CD4-positive, CD25-positive, alpha-beta regulatory T cell (primary cell): ENCODE measurements around the gene CEP164. TPM values are rescaled to one million over a fixed set of nuclear protein-coding genes. Genes with fewer than 3 reads are reported as not detected.

Experiments
- ATAC-seq, 2 donors: fragments of 150-1000 bp; cut with Tn5 transposase; one replicate each; pipeline ENCODE4 v1.10.0; 2021; ENCODE audit warnings: low read depth in 2 of 2, moderate number of reproducible peaks in 2 of 2, moderate library complexity in 1 of 2
- DNase-seq, 3 donors: peaks; one replicate each; pipeline versions ENCODE4 v3.0.0 to v3.0.0-alpha.2; 2012 to 2022; ENCODE audit warnings: mixed read lengths in 1 of 3
- H3K27ac ChIP-seq: one replicate; pipeline ENCODE4 v1.7.0; 2013; ENCODE audit warnings: mild to moderate bottlenecking, low read length; ENCODE audit not compliant: insufficient read depth, poor library complexity, severe bottlenecking
- H3K27me3 ChIP-seq: one replicate; pipeline ENCODE4 v1.7.0; 2013; ENCODE audit warnings: low read length; ENCODE audit not compliant: control insufficient read depth, insufficient read depth
- H3K36me3 ChIP-seq: one replicate; pipeline ENCODE4 v1.7.0; 2013; ENCODE audit warnings: mild to moderate bottlenecking, low read length, moderate library complexity; ENCODE audit not compliant: control insufficient read depth, insufficient read depth
- H3K4me1 ChIP-seq: 2 replicates; pipeline ENCODE4 v1.7.0; 2013; ENCODE audit warnings: mild to moderate bottlenecking, low read length; ENCODE audit not compliant: insufficient read depth, control insufficient read depth, poor library complexity, severe bottlenecking
- H3K4me3 ChIP-seq: one replicate; pipeline ENCODE4 v1.7.0; 2013; ENCODE audit warnings: low read depth, mild to moderate bottlenecking, low read length, moderate library complexity
- H3K9me3 ChIP-seq, 2 experiments: 1 replicate in 1 of 2; 2 replicates in 1 of 2; pipeline ENCODE4 v1.7.0; 2013; ENCODE audit warnings: low read length in 2 of 2, mild to moderate bottlenecking in 1 of 2, moderate library complexity in 1 of 2; ENCODE audit not compliant: control insufficient read depth in 2 of 2
- H3K27ac Mint-ChIP-seq, 3 donors: one replicate each; pipeline ENCODE4 v1.8.0; 2020 to 2022; ENCODE audit warnings: mild to moderate bottlenecking in 3 of 3, mixed read lengths in 3 of 3, moderate library complexity in 2 of 3
- H3K27me3 Mint-ChIP-seq: one replicate; pipeline ENCODE4 v1.8.0; 2022; ENCODE audit warnings: mild to moderate bottlenecking, mixed read lengths
- H3K36me3 Mint-ChIP-seq: one replicate; pipeline ENCODE4 v1.8.0; 2020; ENCODE audit warnings: mixed read lengths
- H3K4me1 Mint-ChIP-seq, 4 donors: one replicate each; pipeline ENCODE4 v1.8.0; 2020 to 2022; ENCODE audit warnings: mixed read lengths in 4 of 4, mild to moderate bottlenecking in 1 of 4
- H3K4me3 Mint-ChIP-seq, 4 donors: one replicate each; pipeline ENCODE4 v1.8.0; 2020 to 2022; ENCODE audit warnings: mild to moderate bottlenecking in 4 of 4, mixed read lengths in 4 of 4, moderate library complexity in 3 of 4
- H3K9me3 Mint-ChIP-seq, 7 donors: one replicate each; pipeline ENCODE4 v1.8.0; 2020 to 2022; ENCODE audit warnings: mixed read lengths in 7 of 7, mild to moderate bottlenecking in 3 of 7, moderate library complexity in 2 of 7
- polyA plus RNA-seq, 4 donors: library from polyadenylated mRNA; unstranded; fragments of 300-500 nt; fragmentation: Illumina TruSeq; gene quantifications; one replicate each; pipeline ENCODE4 v1.2.3, GENCODE V29; 2021
- total RNA-seq: library from RNA; stranded (reverse); gene quantifications from one replicate; pipeline ENCODE4 v1.2.3, GENCODE V29; 2022

CEP164 gene
- total and polyA plus RNA-seq, 5 donors from 2014 or later = 19.7 to 73.4 (median 21.3) TPM

- peaks cover 60% of the 10 kb centered on the region for H3K36me3 Mint-ChIP-seq
- H3K36me3 ChIP-seq = peaks cover 59% of the 10 kb centered on the region
These were observed 55.1 kb downstream of the CEP164 start for GRCh38 chr11:117382746-117383145.

GRCh38 chr11:117384045-117384444 is 56.4 kb downstream of the CEP164 start:
- Mint-ChIP-seq H3K36me3 (peaks cover 62% of the 10 kb centered on the region), H3K4me1 (no peaks in the 10 kb centered on the region), H3K27ac (no peak overlapping the region), H3K9me3 (no peaks in the 10 kb centered on the region), H3K27me3 (no peaks in the 10 kb centered on the region), H3K4me3 (no peak overlapping the region)
- no peak overlapping the region for H3K27ac ChIP-seq
- no peaks in the 10 kb centered on the region for H3K27me3 ChIP-seq
- no peak for DNase-seq
- no peaks in the 10 kb centered on the region for H3K9me3 ChIP-seq
- H3K36me3 ChIP-seq = peaks cover 66% of the 10 kb centered on the region
- no peak for ATAC-seq
- H3K4me1 ChIP-seq = no peaks in the 10 kb centered on the region
- no peak overlapping the region for H3K4me3 ChIP-seq

More at GRCh38 chr11:117382746-117383145, 55.1 kb downstream of the CEP164 start:
- H3K9me3 Mint-ChIP-seq = no peaks in the 10 kb centered on the region
- peak overlapping the region in 1 of 3 donors; percentile 53 for H3K27ac Mint-ChIP-seq
- DNase-seq (no peak), ATAC-seq (no peak)
- Histone ChIP-seq H3K27ac (no peak overlapping the region), H3K27me3 (no peaks in the 10 kb centered on the region), H3K4me1 (no peaks in the 10 kb centered on the region), H3K9me3 (no peaks in the 10 kb centered on the region), H3K4me3 (no peak overlapping the region)
- H3K27me3 Mint-ChIP-seq = no peaks in the 10 kb centered on the region
- no peaks in the 10 kb centered on the region for H3K4me1 Mint-ChIP-seq
- H3K4me3 Mint-ChIP-seq = no peak overlapping the region

GRCh38 chr11:117385471-117385870 is 57.8 kb downstream of the CEP164 start:
- Histone ChIP-seq H3K27ac (no peak overlapping the region), H3K9me3 (no peaks in the 10 kb centered on the region), H3K4me1 (no peaks in the 10 kb centered on the region), H3K36me3 (peaks cover 63% of the 10 kb centered on the region), H3K4me3 (no peak overlapping the region), H3K27me3 (no peaks in the 10 kb centered on the region)
- Mint-ChIP-seq H3K4me3 (no peak overlapping the region), H3K4me1 (no peaks in the 10 kb centered on the region), H3K27ac (no peak overlapping the region), H3K36me3 (peaks cover 56% of the 10 kb centered on the region), H3K27me3 (no peaks in the 10 kb centered on the region), H3K9me3 (no peaks in the 10 kb centered on the region)
- ATAC-seq (no peak), DNase-seq (no peak)

- peaks cover 56% of the 10 kb centered on the region for H3K36me3 Mint-ChIP-seq
- no peak for ATAC-seq
- no peaks in the 10 kb centered on the region for H3K27me3 Mint-ChIP-seq
These were observed 58.3 kb downstream of the CEP164 start for GRCh38 chr11:117385906-117386305.

GRCh38 chr11:117387992-117388755 is 60.5 kb downstream of the CEP164 start:
- peaks cover 0 to 2% (median 0%) of the 10 kb centered on the region in 7 donors for H3K9me3 Mint-ChIP-seq
- DNase-seq (no peak), ATAC-seq (no peak)
- Histone ChIP-seq H3K4me1 (no peaks in the 10 kb centered on the region), H3K36me3 (peaks cover 75% of the 10 kb centered on the region), H3K9me3 (no peaks in the 10 kb centered on the region), H3K4me3 (no peak overlapping the region), H3K27me3 (no peaks in the 10 kb centered on the region), H3K27ac (no peak overlapping the region)
- peak overlapping the region in 1 of 3 donors; percentile 2 for H3K27ac Mint-ChIP-seq
- no peaks in the 10 kb centered on the region for H3K27me3 Mint-ChIP-seq
- no peaks in the 10 kb centered on the region for H3K4me1 Mint-ChIP-seq
- H3K36me3 Mint-ChIP-seq = peaks cover 68% of the 10 kb centered on the region
- H3K4me3 Mint-ChIP-seq = no peak overlapping the region

More at GRCh38 chr11:117385906-117386305, 58.3 kb downstream of the CEP164 start:
- Histone ChIP-seq H3K4me3 (no peak overlapping the region), H3K36me3 (peaks cover 63% of the 10 kb centered on the region), H3K27ac (no peak overlapping the region), H3K4me1 (no peaks in the 10 kb centered on the region), H3K9me3 (no peaks in the 10 kb centered on the region), H3K27me3 (no peaks in the 10 kb centered on the region)
- H3K27ac Mint-ChIP-seq = peak overlapping the region in 1 of 3 donors; percentile 42
- no peak for DNase-seq
- H3K4me1 Mint-ChIP-seq = no peaks in the 10 kb centered on the region
- H3K4me3 Mint-ChIP-seq = no peak overlapping the region
- H3K9me3 Mint-ChIP-seq = no peaks in the 10 kb centered on the region

GRCh38 chr11:117390743-117391142 is 63.1 kb downstream of the CEP164 start:
- Histone ChIP-seq H3K4me3 (no peak overlapping the region), H3K36me3 (peaks cover 77% of the 10 kb centered on the region), H3K27me3 (no peaks in the 10 kb centered on the region), H3K27ac (no peak overlapping the region), H3K4me1 (no peaks in the 10 kb centered on the region), H3K9me3 (no peaks in the 10 kb centered on the region)
- Mint-ChIP-seq H3K9me3 (peaks cover 0 to 2% (median 0%) of the 10 kb centered on the region in 7 donors), H3K27ac (peak overlapping the region in 2 of 3 donors; percentile 39 to 86), H3K36me3 (peaks cover 70% of the 10 kb centered on the region), H3K4me3 (no peak overlapping the region), H3K27me3 (no peaks in the 10 kb centered on the region), H3K4me1 (peaks cover 0 to 2% (median 0%) of the 10 kb centered on the region in 4 donors)
- ATAC-seq (no peak), DNase-seq (no peak)

- H3K36me3 Mint-ChIP-seq = peaks cover 69% of the 10 kb centered on the region
- H3K9me3 Mint-ChIP-seq = peaks cover 0 to 2% (median 0%) of the 10 kb centered on the region in 7 donors
- DNase-seq (no peak), ATAC-seq (no peak)
- no peak overlapping the region for H3K4me3 ChIP-seq
- H3K27me3 ChIP-seq = no peaks in the 10 kb centered on the region
- no peaks in the 10 kb centered on the region for H3K4me1 ChIP-seq
- peak overlapping the region in 1 of 3 donors; percentile 39 for H3K27ac Mint-ChIP-seq
- no peak overlapping the region for H3K27ac ChIP-seq
- peaks cover 75% of the 10 kb centered on the region for H3K36me3 ChIP-seq
- no peaks in the 10 kb centered on the region for H3K27me3 Mint-ChIP-seq
- H3K4me1 Mint-ChIP-seq = peaks cover 0 to 2% (median 0%) of the 10 kb centered on the region in 4 donors
- H3K9me3 ChIP-seq = no peaks in the 10 kb centered on the region
- no peak overlapping the region for H3K4me3 Mint-ChIP-seq
These were observed 63.5 kb downstream of the CEP164 start for GRCh38 chr11:117391181-117391580.
